Measurements from ENCODE around the gene PTPRG.

GRCh38 chr3:62019906-62020305 lies 458.5 kb downstream of the PTPRG start:
- TF ChIP-seq CTCF (IDR thresholded peaks at IDR 0.05; ENCODE audit: poor library complexity) (no peak), EZH2 (IDR thresholded peaks at IDR 0.05; ENCODE audit: borderline replicate concordance) (no peak)
